ENCODE data around the gene NUP214. TPM values are rescaled to one million over a fixed set of nuclear protein-coding genes. Genes with fewer than 3 reads are reported as not detected.

NUP214 gene
- total and polyA plus RNA-seq, 2 of the 8 experiments (the other 6 are each of a cell fraction or from before 2014, with no cell fraction given) = 28.6 to 50.2 TPM

- no peaks in the 10 kb centered on the region for H4K20me1 ChIP-seq (replicated peaks in 1 of 2; ENCODE audit: control insufficient read depth in 1 of 2, insufficient read depth in 2 of 2, low read length in 2 of 2)
- no peak overlapping the region for H3K14ac ChIP-seq (ENCODE audit: insufficient read length)
- no peak overlapping the region for H3K56ac ChIP-seq (replicated peaks; ENCODE audit: insufficient read length, low read depth, low read length)
- no peak overlapping the region for H3K4me3 ChIP-seq (ENCODE audit: extremely low read depth in 1 of 4, insufficient read depth in 2 of 4, low read depth in 3 of 4, low read length in 4 of 4)
- WGBS, 2 experiments (ENCODE audit: extremely low coverage in 1 of 2, insufficient coverage in 1 of 2, insufficient read length in 1 of 2, insufficient replicate concordance in 2 of 2, low coverage in 1 of 2, low lambda C conversion rate in 2 of 2, missing lambda C conversion rate in 1 of 2) = 97% methylated on average over 4 of the region's 4 CpGs; no CpG with 5 or more reads in 1 of the 2 experiments
- no peak overlapping the region for H2AK5ac ChIP-seq (ENCODE audit: low read depth, low read length)
- H3K27ac ChIP-seq (ENCODE audit: low read depth, low read length) = no peak overlapping the region
- peaks cover 0 to 5% of the 10 kb centered on the region in 2 experiments; a peak in 1 of 4 replicates for H3K9me3 ChIP-seq (ENCODE audit: insufficient read depth in 2 of 2, low read depth in 1 of 2, low read length in 1 of 2)
- H2BK120ac ChIP-seq (replicated peaks; ENCODE audit: low read depth, low read length) = no peak overlapping the region
- no peak overlapping the region for H2BK20ac ChIP-seq (ENCODE audit: low read length)
- no peak overlapping the region for H3K18ac ChIP-seq (ENCODE audit: extremely low read depth, low read length)
- no peak overlapping the region for H4K8ac ChIP-seq (ENCODE audit: extremely low read depth, insufficient read depth, low read length)
- H3K4ac ChIP-seq (replicated peaks; ENCODE audit: insufficient read length, low read depth, low read length) = no peak overlapping the region
- H4K91ac ChIP-seq (replicated peaks; ENCODE audit: insufficient read length, low read length) = no peak overlapping the region
- H2BK15ac ChIP-seq (ENCODE audit: low read length) = no peak overlapping the region
- H3K4me2 ChIP-seq (ENCODE audit: insufficient read depth in 1 of 2, low read depth in 2 of 2, low read length in 2 of 2) = no peak overlapping the region
- H3K36me3 ChIP-seq (ENCODE audit: control insufficient read depth in 2 of 4, insufficient read depth in 4 of 4, low read length in 3 of 4) = no peaks in the 10 kb centered on the region
- H3K27me3 ChIP-seq (replicated peaks in 1 of 4; ENCODE audit: control insufficient read depth in 3 of 4, extremely low read depth in 1 of 4, insufficient read depth in 3 of 4, low read length in 3 of 4) = no peaks in the 10 kb centered on the region
- H3K23ac ChIP-seq (ENCODE audit: insufficient read length) = no peak overlapping the region
- no peak overlapping the region for H3K9ac ChIP-seq (replicated peaks in 1 of 4; ENCODE audit: extremely low read depth in 1 of 4, low read depth in 3 of 4, low read length in 3 of 4)
- no peaks in the 10 kb centered on the region for H3K23me2 ChIP-seq (ENCODE audit: low read depth, low read length)
- DNase-seq (ENCODE audit: low read depth in 1 of 2, low spot score in 2 of 2) (no peak), FAIRE-seq (no peak)
- no peaks in the 10 kb centered on the region for H3K4me1 ChIP-seq (replicated peaks in 1 of 4; ENCODE audit: control insufficient read depth in 3 of 4, insufficient read depth in 4 of 4, low read length in 3 of 4)
- H2AFZ ChIP-seq (ENCODE audit: low read length) = no peak overlapping the region
- ChIA-PET POLR2A (ENCODE audit: partially characterized antibody) (no interaction called here), CTCF (ENCODE audit: partially characterized antibody) (interaction anchor here (1.1 kb wide), 1 partner anchor 48 kb away, joined by 3 read pairs; no protein-coding TSS in a partner anchor)
- H3K79me1 ChIP-seq (ENCODE audit: low read depth, low read length) = no peaks in the 10 kb centered on the region
- H4K5ac ChIP-seq (ENCODE audit: insufficient read length, low read depth, low read length) = no peak overlapping the region
- no peak overlapping the region for H2BK5ac ChIP-seq (ENCODE audit: low read depth, low read length)
- no peak overlapping the region for H2BK12ac ChIP-seq (ENCODE audit: low read depth, low read length)
- H3K79me2 ChIP-seq (ENCODE audit: control insufficient read depth in 1 of 2, insufficient read depth in 2 of 2, low read length in 2 of 2) = no peaks in the 10 kb centered on the region
- TF ChIP-seq NRF1 (IDR thresholded peaks at IDR 0.05; ENCODE audit: low read depth, low read length) (no peak), SP2 (IDR thresholded peaks at IDR 0.05; ENCODE audit: low read length) (no peak), TBP (IDR thresholded peaks at IDR 0.05; ENCODE audit: low read depth, low read length) (no peak), HDAC6 (IDR thresholded peaks at IDR 0.05; ENCODE audit: low read depth, low read length) (no peak), RAD21 (IDR thresholded peaks at IDR 0.05 in 1 of 2, conservative IDR thresholded peaks at IDR 0.05 in 1 of 2; ENCODE audit: low read depth in 2 of 2, low read length in 2 of 2) (no peak), SAP30 (IDR thresholded peaks at IDR 0.05; ENCODE audit: insufficient read depth, insufficient replicate concordance, low read length) (no peak), CBX5 (IDR thresholded peaks at IDR 0.05; ENCODE audit: low read depth, low read length) (no peak), ATF2 (IDR thresholded peaks at IDR 0.05; ENCODE audit: low read length) (no peak), CHD1 (IDR thresholded peaks at IDR 0.05; ENCODE audit: low read depth, low read length) (no peak), EZH2 (IDR thresholded peaks at IDR 0.05; ENCODE audit: low read depth, low read length, severe bottlenecking) (no peak), CREB1 (IDR thresholded peaks at IDR 0.05) (no peak), SIN3A (conservative IDR thresholded peaks at IDR 0.05 in 1 of 2, IDR thresholded peaks at IDR 0.05 in 1 of 2; ENCODE audit: low read depth in 1 of 2, low read length in 2 of 2) (no peak), ZNF274 (IDR thresholded peaks at IDR 0.05; ENCODE audit: borderline replicate concordance, extremely low read depth, low read length) (no peak)
Observed at GRCh38 chr9:131246618-131247017, 121.2 kb downstream of the NUP214 start.

All from H1 (cell line).